Testis (tissue), 3 donors: ENCODE data around the gene MEF2B. TPM values are rescaled to one million over a fixed set of nuclear protein-coding genes. Genes with fewer than 3 reads are reported as not detected.

Experiments
- DNase-seq: peaks from one replicate; pipeline ENCODE4 v3.0.0-alpha.2; 2019
- H3K27ac ChIP-seq, 2 donors: fragments of 200-600 bp; sonication (generic); one replicate each; pipeline ENCODE4 v1.5.1; 2019
- H3K27me3 ChIP-seq: fragments of 200-600 bp; sonication (generic); one replicate; pipeline ENCODE4 v1.5.1; 2019
- H3K36me3 ChIP-seq: fragments of 200-600 bp; sonication (generic); one replicate; pipeline ENCODE4 v1.5.1; 2017; ENCODE audit warnings: low read depth; ENCODE audit errors: missing control alignments
- H3K4me1 ChIP-seq: fragments of 200-600 bp; sonication (generic); one replicate; pipeline ENCODE4 v1.5.1; 2019
- H3K4me3 ChIP-seq, 2 donors: fragments of 200-600 bp; sonication (generic); one replicate each; pipeline ENCODE4 v1.5.1; 2017 to 2019
- H3K9me3 ChIP-seq: fragments of 200-600 bp; sonication (generic); one replicate; pipeline ENCODE4 v1.5.1; 2017
- POLR2A ChIP-seq: fragments of 450-650 bp; IDR thresholded peaks from one replicate; pipeline ENCODE4 v1.6.1; 2017; ENCODE audit warnings: antibody characterized with exemption, mild to moderate bottlenecking, moderate library complexity
- WGBS, 2 donors: methylation state at CpG; one replicate each; pipeline ENCODE4 v1.1.5; 2018; 5-methylcytosine and 5-hydroxymethylcytosine counted together
- intact Hi-C: fragments of 100-400 bp; cut with DNase I; formaldehyde crosslinking; loops from one replicate; pipeline ENCODE4 v1.15.1; 2023; ENCODE audit warnings: low total_unique reads
- polyA plus RNA-seq: library from polyadenylated mRNA; stranded (reverse); fragments of 350-450 nt; fragmentation: Illumina TruSeq; extraction: RNeasy Lipid Tissue Mini Kit (QIAGEN cat#74804); gene quantifications from one replicate; pipeline ENCODE4 v1.2.3, GENCODE V29; 2014; ENCODE audit warnings: low read depth, low replicate concordance; ENCODE audit not compliant: insufficient read depth
- total RNA-seq, 2 donors: library from RNA; depleted of rRNA; stranded (reverse); fragments of >200 nt; gene quantifications; one replicate each; pipeline ENCODE4 v1.2.3, GENCODE V29; 2016
- TF ChIP-seq, protein P1 (sequence below), 3 experiments: fragments of 450-650 bp in 2 of 3; fragments of 200-600 bp in 1 of 3; sonication (generic) in 1 of 3; IDR thresholded peaks; one replicate each; pipeline ENCODE4 v1.5.1; 2016 to 2019; ENCODE audit warnings: antibody characterized with exemption in 3 of 3, mild to moderate bottlenecking in 2 of 3, moderate library complexity in 1 of 3

Gene MEF2B
- total and polyA plus RNA-seq, 3 donors from 2014 or later: 3.0 to 5.7 (median 3.1) TPM

DNA sequence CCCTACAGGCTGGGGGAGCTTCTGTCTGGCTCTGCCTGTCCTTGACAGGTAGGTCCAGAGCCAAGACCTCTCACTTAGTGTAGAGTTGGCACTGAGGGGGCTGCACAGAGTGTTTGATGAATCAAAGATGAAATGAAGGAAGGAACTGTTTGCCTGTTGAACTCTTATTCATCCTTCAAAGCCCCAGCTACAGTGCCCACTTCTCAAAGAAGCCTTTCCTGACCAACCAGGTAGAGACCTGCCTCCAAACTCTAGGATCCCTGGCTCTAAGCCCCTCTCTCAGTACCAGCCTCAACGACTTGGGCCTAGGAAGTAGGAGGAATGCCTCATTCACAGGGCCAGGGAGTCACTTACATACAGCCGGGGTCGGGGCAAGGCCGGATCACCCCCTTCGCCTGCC is 22.7 kb downstream of the MEF2B start:
- no peaks in the 10 kb centered on the region for H3K4me1 ChIP-seq
- 91 to 100% methylated on average over 4 to 5 of the region's 5 CpGs for WGBS, 2 donors
- H3K27ac ChIP-seq: no peak overlapping the region
- H3K4me3 ChIP-seq: no peak overlapping the region
- TF ChIP-seq, protein P1, sequence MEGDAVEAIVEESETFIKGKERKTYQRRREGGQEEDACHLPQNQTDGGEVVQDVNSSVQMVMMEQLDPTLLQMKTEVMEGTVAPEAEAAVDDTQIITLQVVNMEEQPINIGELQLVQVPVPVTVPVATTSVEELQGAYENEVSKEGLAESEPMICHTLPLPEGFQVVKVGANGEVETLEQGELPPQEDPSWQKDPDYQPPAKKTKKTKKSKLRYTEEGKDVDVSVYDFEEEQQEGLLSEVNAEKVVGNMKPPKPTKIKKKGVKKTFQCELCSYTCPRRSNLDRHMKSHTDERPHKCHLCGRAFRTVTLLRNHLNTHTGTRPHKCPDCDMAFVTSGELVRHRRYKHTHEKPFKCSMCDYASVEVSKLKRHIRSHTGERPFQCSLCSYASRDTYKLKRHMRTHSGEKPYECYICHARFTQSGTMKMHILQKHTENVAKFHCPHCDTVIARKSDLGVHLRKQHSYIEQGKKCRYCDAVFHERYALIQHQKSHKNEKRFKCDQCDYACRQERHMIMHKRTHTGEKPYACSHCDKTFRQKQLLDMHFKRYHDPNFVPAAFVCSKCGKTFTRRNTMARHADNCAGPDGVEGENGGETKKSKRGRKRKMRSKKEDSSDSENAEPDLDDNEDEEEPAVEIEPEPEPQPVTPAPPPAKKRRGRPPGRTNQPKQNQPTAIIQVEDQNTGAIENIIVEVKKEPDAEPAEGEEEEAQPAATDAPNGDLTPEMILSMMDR (IDR thresholded peaks at IDR 0.05): no peak
- TF ChIP-seq POLR2A: no peak
- H3K36me3 ChIP-seq: no peaks in the 10 kb centered on the region
- no peaks in the 10 kb centered on the region for H3K9me3 ChIP-seq
- intact Hi-C loops: loop anchor here (10.0 kb wide), 1 partner anchor 83 kb away; the partner anchor contains the start of gene SLC25A42
- no peak for DNase-seq
- H3K27me3 ChIP-seq: no peaks in the 10 kb centered on the region

DNA sequence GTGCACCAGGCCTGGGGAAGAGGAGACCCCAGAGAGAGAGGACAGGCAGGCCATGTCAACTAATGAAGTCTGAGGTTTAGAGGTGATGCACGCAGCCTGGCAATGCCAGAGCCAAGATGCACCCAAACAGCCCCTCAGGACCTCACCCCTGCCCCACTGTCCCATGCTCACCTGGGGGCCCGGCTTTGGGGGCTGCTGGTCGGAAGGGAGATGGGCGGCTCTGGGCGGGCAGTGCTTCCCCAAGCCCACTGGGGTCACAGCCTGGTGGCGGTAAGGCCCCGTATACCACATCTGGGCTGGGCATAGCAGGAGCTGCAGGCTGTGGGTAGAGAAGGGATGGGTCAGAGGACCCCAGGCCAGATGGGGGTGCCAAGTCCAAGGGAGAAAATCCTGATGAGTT is 23.2 kb downstream of the MEF2B start:
- 80 to 96% methylated on average over 1 to 7 of the region's 7 CpGs for WGBS, 2 donors
- H3K36me3 ChIP-seq: no peaks in the 10 kb centered on the region
- H3K27me3 ChIP-seq: no peaks in the 10 kb centered on the region
- no peak for DNase-seq
- H3K4me3 ChIP-seq: no peak overlapping the region
- TF ChIP-seq, protein P1 (IDR thresholded peaks at IDR 0.05): no peak
- no peak for TF ChIP-seq POLR2A
- no peaks in the 10 kb centered on the region for H3K4me1 ChIP-seq
- H3K27ac ChIP-seq: no peak overlapping the region
- intact Hi-C loops: loop anchor here (10.0 kb wide), 1 partner anchor 82 kb away; the partner anchor contains the start of gene SLC25A42
- no peaks in the 10 kb centered on the region for H3K9me3 ChIP-seq

DNA sequence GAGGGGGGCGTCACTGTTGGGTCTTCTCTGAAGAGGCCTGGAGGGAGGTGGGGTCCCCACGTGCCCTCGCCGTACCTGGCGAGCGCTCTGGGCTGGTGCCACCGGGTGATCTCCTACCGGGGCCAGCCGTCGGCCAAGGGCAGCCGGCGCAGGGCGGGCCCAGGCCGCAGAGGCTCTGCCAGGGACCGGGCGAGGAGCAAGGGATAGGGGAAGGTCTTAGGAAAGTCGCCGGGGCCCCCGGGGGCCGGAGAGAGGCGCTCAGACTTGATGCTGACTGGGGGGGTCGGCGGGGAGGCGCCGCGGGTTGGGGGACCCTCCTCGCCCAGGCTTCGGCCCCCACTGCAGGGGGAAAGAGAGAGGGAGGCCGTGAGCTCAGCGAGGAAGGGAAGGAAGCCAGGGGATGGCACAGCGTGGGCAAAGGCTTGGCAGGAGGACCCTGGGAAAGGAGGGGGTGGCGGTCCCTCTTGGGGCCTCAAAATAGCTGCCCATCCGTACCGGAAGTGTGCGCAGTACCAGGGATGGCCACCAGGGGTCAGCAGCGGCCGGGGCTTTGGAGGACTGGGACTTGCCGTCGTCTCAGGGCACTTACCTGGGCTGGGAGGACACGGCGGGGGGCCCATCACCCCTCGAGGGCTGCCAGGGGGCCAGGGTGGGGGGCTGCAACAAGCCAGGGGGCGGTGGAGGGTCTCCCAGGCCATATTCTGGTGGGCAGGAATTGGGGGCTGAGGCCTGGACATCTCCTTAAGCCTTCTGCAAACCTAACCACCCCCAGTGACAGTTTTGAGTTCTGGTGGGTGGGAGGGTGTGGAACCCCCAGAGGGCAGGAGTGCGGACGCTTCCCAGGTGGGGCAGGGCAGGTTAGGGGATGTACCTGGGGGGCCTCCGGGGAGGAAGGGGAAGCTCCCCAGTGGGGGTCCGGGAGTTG is 24.1 kb downstream of the MEF2B start:
- H3K4me3 ChIP-seq: peak overlapping the region; percentile 12 to 41

DNA sequence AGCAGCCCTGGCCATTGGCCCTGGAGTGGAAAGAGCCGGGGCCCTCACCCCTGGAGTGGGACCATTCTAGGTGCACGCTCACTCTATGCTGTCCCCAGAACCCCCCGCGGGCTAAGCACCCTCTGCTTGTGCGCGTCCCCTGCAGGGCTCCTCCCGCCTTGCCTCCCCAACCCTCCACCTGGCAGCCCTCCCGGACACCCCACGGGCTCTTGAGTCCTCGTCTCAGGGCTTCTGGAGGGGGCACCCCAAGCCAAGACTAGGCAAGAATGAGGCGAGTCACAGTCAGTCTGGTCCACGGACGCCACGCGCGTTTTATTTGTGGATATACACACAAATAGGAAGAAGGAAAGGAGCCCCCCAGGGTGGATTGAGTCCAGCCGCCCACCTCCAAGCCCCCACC is 24.8 kb downstream of the MEF2B start:
- DNase-seq: no peak
- 68 to 75% methylated on average over 17 of the region's 17 CpGs for WGBS, 2 donors
- TF ChIP-seq, protein P1 (IDR thresholded peaks at IDR 0.05): no peak
- no peak for TF ChIP-seq POLR2A
- Histone ChIP-seq H3K27me3 (no peaks in the 10 kb centered on the region), H3K36me3 (no peaks in the 10 kb centered on the region), H3K27ac (no peak overlapping the region), H3K4me1 (no peaks in the 10 kb centered on the region), H3K4me3 (peak overlapping the region in 1 of 2 donors; percentile 41), H3K9me3 (no peaks in the 10 kb centered on the region)
- intact Hi-C loops: loop anchor here (10.0 kb wide), 1 partner anchor 80 kb away; the partner anchor contains the start of gene SLC25A42

More for the DNA sequence above, 24.1 kb downstream of the MEF2B start:
- no peak overlapping the region for H3K27ac ChIP-seq
- no peaks in the 10 kb centered on the region for H3K9me3 ChIP-seq
- WGBS, 2 donors: 34 to 52% methylated on average over 5 to 47 of the region's 47 CpGs
- TF ChIP-seq, protein P1 (IDR thresholded peaks at IDR 0.05): peak; percentile 90 to 100 (median 96)
- TF ChIP-seq POLR2A: no peak
- peak; percentile 82 for DNase-seq
- intact Hi-C loops: loop anchor here (10.0 kb wide), 1 partner anchor 81 kb away; the partner anchor contains the start of gene SLC25A42
- H3K27me3 ChIP-seq: no peaks in the 10 kb centered on the region
- no peaks in the 10 kb centered on the region for H3K36me3 ChIP-seq
- H3K4me1 ChIP-seq: no peaks in the 10 kb centered on the region
